GM19238 (cell line): Measurements from ENCODE around the gene C2orf92.
"Not testable (repeated sequence)": the region's sequence is repeated elsewhere in the genome, so short reads cannot be mapped to it uniquely, and the experiment has no call there.

Experiments used
- DNase-seq: peaks from one replicate; pipeline ENCODE4 v3.0.0; 2011; ENCODE audit warnings: low spot score; ENCODE audit not compliant: insufficient read length

Gene C2orf92

DNA sequence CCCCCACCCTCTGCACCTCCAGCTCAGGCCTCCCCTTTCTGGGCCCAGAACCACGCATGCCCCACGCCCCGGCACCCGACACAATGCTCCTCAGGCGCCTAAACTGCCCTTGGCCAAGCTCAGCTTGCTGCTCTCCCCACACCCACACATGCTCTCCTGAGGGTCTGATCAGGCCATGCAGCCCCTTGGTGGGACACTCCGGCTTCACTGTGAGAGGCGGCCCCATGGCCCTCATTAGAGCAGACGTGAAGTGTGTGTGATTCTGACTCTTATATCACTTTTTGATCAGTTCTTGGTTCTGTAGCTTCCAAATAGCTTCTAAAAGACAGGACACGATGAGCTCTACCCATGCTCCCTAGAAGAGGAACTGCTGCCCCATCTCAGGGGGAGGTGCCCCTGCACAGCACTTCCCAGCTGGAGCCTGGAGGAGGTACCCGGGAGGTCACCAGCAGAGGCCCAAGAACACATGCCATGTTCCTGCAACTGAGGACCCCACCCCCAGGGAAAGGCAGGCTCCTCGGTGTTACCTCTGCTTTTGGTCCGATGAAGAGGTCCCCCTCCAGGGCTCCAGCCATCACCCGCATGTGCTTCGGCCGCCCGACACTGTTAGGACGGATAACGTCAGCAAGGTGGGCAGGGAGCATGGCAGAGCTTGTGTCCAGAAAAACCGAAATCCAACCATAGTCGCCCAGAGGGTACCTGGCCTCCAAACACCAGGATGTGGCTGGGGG lies 9.3 kb upstream of the C2orf92 start:
- DNase-seq: no peak

DNA sequence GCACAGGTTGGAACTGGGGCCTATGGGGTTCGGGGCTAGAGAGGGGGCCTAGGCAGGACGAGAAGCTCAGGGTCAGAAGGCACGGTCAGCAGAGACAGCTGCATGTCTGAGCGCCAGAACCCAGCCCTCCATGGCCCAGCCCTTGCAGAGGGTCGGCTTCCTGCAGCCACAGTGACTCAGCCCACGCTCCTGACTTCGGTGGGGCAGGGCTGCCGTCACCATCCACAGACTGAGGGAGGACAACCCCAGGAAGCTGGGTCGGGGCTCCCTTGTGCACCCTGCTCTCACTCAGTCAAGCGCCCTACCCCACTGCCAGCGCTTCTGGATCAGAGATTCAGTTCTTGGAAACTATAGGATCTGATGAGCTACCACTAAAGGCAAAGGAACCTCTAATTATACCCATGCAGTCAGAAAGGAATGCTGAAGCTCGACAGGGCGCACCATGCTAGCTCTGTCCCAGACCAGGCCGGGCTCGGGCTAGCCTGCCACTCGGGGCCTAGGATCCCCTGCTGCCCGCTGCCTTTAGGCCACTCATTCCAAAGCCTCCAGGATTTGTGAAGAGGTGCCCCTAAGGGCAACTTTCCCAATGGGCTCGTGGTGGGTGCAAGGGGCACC lies 8.6 kb upstream of the C2orf92 start:
- DNase-seq: no peak

DNA sequence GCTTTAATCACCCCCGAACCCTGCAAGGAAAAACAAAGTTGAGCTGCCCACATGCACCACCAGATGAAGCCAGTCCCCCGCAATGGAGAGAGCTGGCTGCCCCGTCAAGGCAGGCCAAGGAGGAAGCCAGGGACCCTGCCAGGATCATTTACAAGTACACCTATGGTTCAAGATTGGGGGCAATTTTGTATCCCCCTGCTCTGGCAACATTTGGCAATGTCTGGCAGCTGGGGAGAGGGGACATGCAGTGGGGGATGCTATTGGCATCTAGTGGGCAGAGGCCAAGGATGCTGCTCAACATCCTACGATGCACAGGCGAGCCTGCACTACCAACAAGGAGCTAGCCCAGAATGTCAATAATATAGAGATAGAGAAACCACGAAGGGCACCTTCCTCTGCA lies 7.6 kb upstream of the C2orf92 start:
- DNase-seq: no peak

GRCh38 chr2:97662386-97662894 lies 7.1 kb upstream of the C2orf92 start:
- DNase-seq: no peak

GRCh38 chr2:97662895-97663625 lies 6.5 kb upstream of the C2orf92 start:
- DNase-seq: peak; percentile 77

DNA sequence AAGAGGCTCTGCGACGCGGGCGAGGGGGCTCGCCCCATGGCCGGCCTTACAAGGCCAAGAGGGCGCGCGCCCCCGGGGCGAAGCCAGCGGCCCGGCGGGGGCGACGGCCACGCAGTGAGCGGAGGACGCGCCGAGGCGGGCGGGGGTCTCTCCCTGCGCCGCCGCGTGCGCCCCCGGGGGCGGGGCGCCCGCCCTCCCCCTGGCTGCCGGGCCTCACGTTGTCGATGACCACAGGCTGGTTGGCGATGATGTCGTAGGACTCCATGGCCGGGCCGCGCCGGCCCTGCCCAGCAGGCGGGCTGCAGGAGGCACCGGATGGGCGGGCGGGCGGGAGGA lies 5.9 kb upstream of the C2orf92 start:
- DNase-seq: no peak

- peak; percentile 97 for DNase-seq
Measured at GRCh38 chr2:97663962-97664635, 5.4 kb upstream of the C2orf92 start, which contains the start of gene ACTR1B. ACTR1B (minus strand) TSS chr2:97664044; CDS start chr2:97663890, 154 bp downstream.

GRCh38 chr2:97664636-97664970 lies 4.9 kb upstream of the C2orf92 start:
- no peak for DNase-seq

DNA sequence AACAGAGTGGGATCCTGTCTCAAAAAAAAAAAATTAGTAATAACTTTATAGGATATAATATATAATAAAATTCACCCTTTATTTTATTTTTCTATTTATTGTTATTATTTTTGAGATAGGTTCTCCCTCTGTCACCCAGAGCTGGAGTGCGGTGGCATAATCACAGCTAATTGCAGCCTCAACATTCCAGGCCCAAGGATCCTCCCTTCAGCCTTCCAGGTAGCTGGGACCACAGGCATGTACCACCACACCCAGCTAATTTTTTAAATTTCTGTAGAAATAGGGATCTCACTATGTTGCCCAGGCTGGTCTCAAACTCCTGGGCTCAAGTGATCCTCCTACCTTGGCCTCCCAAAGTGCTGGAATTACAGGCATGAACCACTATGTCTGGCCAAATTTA lies 958 bp downstream of the C2orf92 start:
- no peak for DNase-seq

DNA sequence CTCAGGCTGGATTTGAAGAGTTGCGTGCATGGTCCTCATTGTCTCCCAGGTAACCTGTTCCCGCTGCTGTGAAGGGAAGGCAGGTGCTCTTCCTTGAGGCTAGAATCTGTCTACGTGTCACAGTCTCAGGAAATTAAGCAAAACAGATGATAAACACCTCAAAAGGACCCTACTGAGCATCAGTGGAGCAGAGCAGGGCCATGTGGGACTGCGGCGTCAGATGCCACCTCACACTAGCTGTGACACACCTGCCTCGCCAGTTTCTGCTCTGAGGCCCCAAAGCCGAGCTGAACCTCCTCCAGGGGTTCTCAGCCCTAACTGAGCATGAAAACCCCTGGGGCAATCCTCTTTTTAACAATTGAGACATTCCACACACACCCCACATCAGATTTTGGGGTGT lies 2.0 kb downstream of the C2orf92 start:
- no peak for DNase-seq

- not testable (repeated sequence) for DNase-seq
Measured at GRCh38 chr2:97672606-97673140, 3.2 kb downstream of the C2orf92 start.

GRCh38 chr2:97673182-97673914 lies 3.8 kb downstream of the C2orf92 start:
- DNase-seq: no peak

DNA sequence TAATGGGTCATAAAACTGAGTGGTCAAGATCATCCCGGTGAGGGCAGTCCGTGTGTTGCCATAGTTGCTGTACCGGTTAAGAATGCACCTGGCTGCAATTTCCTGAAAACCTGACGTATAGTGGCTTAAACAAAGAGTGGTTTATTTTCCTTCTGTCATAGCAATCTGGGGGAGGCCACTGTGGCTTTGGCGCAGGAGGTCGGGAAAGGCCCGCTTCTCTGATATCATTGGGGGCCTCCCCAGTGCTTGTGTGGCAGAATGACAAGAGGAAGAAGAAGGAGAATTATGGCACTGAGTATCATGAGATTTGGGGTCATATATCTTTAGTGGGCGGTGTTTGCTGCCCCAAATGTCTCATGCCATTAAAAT lies 4.4 kb downstream of the C2orf92 start:
- DNase-seq: no peak

GRCh38 chr2:97675430-97676113 lies 6.1 kb downstream of the C2orf92 start:
- DNase-seq: no peak

DNA sequence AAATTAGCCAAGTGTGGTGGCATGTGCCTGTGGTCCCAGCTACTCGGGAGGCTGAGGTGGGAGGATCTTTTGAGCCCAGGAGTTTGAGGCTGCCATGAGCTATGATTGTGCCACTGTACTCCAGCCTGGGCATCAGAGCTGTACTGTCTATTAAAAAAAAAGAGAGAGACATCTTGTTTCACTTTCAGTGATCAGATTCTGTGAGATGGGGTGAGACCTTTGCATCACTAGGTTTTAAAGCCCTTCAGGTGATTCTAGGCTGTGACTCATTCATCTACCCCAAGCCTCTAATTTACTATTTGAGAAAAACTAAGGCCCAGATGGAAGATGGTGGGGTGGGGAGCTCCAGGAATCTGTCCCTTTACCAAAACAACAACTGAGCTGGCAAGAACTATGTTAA lies 7.1 kb downstream of the C2orf92 start:
- no peak for DNase-seq

DNA sequence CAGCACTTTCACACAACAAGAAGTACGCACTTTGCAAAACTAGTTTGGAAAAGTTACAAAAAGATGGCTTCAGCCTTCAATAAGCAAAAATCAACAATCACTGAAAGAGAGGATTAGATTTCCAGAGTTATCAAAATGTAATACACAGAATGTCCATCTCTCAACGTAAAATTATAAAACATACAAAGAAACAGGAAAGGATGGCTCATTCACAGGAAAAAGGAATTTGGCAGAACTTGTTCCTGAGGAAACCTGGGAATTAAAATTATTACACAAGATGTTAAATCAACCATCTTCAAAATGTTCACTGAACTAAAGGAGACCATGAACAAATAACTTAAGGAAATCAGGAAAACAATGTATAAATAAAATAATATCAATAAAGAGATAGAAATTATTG lies 8.0 kb downstream of the C2orf92 start:
- no peak for DNase-seq

DNA sequence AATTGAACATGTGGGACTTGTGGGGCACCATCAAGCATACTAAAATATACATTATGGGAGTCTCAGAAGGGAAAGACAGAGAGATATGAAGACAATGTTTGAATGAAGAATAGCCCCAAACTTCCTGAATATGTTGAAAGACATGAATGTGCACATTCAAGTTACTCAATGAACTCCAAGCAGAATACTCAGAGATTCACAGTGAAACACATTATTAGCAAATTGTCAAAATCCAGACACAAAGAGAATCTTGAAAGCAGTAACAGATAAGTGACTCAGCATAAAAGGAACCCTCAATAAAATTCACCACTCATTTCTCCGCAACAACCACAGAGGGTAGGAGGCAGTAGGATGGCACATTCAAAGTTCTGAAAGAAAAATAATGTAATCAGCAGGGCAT lies 8.8 kb downstream of the C2orf92 start:
- no peak for DNase-seq

DNA sequence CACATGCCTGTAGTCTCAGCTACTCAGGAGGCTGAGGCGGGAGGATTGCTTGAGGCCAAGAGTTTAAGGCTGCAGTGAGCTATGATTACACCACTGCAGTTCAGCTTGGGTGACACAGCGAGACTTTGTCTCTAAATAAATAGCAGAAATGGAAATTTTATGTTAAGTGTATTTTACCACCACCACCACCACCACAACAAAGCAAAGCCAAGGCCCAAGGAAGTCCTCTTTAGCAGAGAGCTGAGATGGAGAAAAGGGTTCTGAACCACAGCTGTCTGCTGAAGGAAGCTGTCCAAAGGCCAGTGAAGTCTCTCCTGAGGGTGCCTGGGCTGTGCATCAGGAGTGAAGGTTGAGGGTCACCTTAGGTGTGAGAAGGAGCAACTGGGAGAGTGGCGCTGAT lies 17.7 kb downstream of the C2orf92 start:
- DNase-seq: not testable (repeated sequence)

DNA sequence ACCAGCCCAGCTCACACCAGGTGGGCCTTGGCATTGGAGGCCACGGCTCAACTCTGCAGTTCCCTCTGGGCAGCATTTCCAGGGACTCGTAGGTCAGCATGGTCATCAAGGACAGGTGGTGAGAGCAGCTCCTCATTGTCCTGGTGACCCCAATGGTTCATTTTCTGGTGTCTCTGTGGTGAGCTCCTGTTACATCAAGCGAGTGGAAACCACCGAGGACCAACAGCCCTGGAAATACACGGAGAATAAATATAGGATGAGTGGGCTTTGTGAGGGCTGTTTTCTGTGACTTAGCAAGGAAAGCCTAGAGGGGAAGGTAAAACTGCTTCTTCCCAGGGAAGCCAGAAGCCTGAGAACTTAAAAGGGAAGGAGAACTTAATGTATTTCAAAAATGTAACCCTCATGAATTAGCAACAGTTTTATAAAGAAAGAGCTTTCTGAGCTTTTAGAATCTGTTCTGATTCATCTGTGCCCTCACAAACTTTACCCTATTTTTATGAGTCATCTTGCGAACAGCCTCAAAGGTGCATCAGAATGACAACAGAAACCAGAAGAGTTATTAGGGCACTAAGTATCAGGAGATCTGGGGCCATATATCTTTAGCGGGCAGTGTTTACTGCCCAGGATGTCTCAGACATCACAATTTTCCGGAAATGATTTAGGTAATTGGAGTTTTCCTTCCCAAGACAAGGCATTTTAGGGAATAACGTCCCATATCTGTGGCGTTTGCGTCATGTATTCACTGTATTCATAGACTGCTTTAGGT lies 18.7 kb downstream of the C2orf92 start:
- DNase-seq: no peak

DNA sequence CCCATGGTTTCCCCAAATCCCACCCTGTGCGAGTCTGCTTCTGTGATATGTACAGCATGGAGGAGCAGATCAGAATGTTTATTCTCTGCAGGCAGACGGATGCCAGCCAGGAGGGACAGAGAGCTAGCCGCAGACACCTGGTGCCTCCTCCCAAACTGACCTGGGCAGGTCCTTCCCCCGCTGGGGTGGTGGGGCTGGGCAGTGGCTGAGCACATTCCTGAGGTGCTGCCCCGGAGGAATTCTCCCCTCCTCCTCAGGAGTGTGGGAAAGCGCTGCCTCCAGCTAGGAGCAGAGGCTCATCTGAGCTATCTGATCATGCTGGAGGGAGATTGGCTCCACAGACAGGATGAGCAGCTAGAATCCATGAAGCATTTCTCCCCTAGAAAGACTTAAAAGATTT lies 21.7 kb downstream of the C2orf92 start:
- no peak for DNase-seq
